B cell (primary cell): Measurements from ENCODE around the gene CARHSP1. TPM values are rescaled to one million over a fixed set of nuclear protein-coding genes. Genes with fewer than 3 reads are reported as not detected.
A peak's percentile ranks its signal among the peaks of the same experiment; 100 is the strongest.

ENCODE experiments used
- ATAC-seq: fragments of 200-7000 bp; cut with Tn5 transposase; one replicate; pipeline ENCODE4 v1.10.0; 2021; ENCODE audit warnings: low read depth, mild to moderate bottlenecking, moderate number of reproducible peaks, moderate library complexity
- CTCF ChIA-PET: fragments of 350-600 bp; sonication (Branson Sonifier 250); formaldehyde crosslinking; loops from one replicate; lab custom pipeline; 2021; ENCODE audit warnings: antibody characterized with exemption, inconsistent platforms; lab: Charles Lee
- POLR2A ChIA-PET: fragments of 350-600 bp; sonication (Branson Sonifier 250); formaldehyde crosslinking; loops from one replicate; lab custom pipeline; 2021; ENCODE audit warnings: antibody characterized with exemption; lab: Charles Lee
- DNase-seq: peaks from one replicate; pipeline ENCODE4 v3.0.0; 2013
- H2AFZ ChIP-seq: 2 replicates; pipeline ENCODE4 v1.6.1; 2012; ENCODE audit warnings: mild to moderate bottlenecking, low read depth, low read length; ENCODE audit not compliant: insufficient read depth, poor library complexity, severe bottlenecking
- H3K27ac ChIP-seq, 2 donors: 1 replicate in 1 of 2; 2 replicates in 1 of 2; pipeline ENCODE4 v1.5.1; 2012 to 2013; ENCODE audit warnings: low read length in 2 of 2, mild to moderate bottlenecking in 2 of 2, moderate library complexity in 1 of 2
- H3K27me3 ChIP-seq, 4 experiments: fragments of 200-600 bp in 1 of 4; sonication (generic) in 1 of 4; replicated peaks in 1 of 4; 1 replicate in 2 of 4; 2 replicates in 2 of 4; pipeline versions ENCODE4 v1.6.1 to v1.7.0; 2013 to 2016; ENCODE audit warnings: low read length in 3 of 4, mild to moderate bottlenecking in 2 of 4, mixed read lengths in 1 of 4, moderate library complexity in 1 of 4; ENCODE audit not compliant: insufficient read depth in 4 of 4, control insufficient read depth in 3 of 4; ENCODE audit errors: control extremely low read depth in 1 of 4
- H3K36me3 ChIP-seq, 2 experiments: replicated peaks in 1 of 2; 1 replicate in 1 of 2; 2 replicates in 1 of 2; pipeline versions ENCODE4 v1.6.1 to v1.7.1; 2013; ENCODE audit warnings: low read length in 1 of 2; ENCODE audit not compliant: insufficient read depth in 2 of 2, control insufficient read depth in 1 of 2; ENCODE audit errors: control extremely low read depth in 1 of 2, extremely low read depth in 1 of 2
- H3K4me1 ChIP-seq, 2 donors: fragments of 200-600 bp in 1 of 2; sonication (generic) in 1 of 2; 1 replicate in 1 of 2; 2 replicates in 1 of 2; pipeline versions ENCODE4 v1.5.1 to v1.6.1; 2013 to 2017; ENCODE audit warnings: low read length in 2 of 2; ENCODE audit not compliant: control insufficient read depth in 2 of 2, insufficient read depth in 2 of 2
- H3K4me2 ChIP-seq: replicated peaks from 2 replicates; pipeline ENCODE3; 2012; ENCODE audit warnings: mild to moderate bottlenecking, low read depth, low read length; ENCODE audit not compliant: poor library complexity, severe bottlenecking
- H3K4me3 ChIP-seq, 5 experiments: fragments of 200-600 bp in 1 of 5; sonication (generic) in 1 of 5; 1 replicate in 3 of 5; 2 replicates in 2 of 5; pipeline versions ENCODE4 v1.5.1 to v1.7.0; 2011 to 2016; ENCODE audit warnings: low read length in 4 of 5, mild to moderate bottlenecking in 4 of 5, low read depth in 2 of 5, control low read depth in 1 of 5, moderate library complexity in 1 of 5; ENCODE audit not compliant: insufficient read depth in 1 of 5; ENCODE audit errors: control extremely low read depth in 1 of 5, extremely low read depth in 1 of 5
- H3K79me2 ChIP-seq: fragments of 200-600 bp; sonication (generic); one replicate; pipeline ENCODE4 v1.6.0; 2016; ENCODE audit warnings: low read length; ENCODE audit not compliant: control insufficient read depth, insufficient read depth
- H3K9ac ChIP-seq: fragments of 200-600 bp; sonication (generic); 2 replicates; pipeline ENCODE4 v1.6.1; 2017; ENCODE audit warnings: mild to moderate bottlenecking, low read length, moderate library complexity
- H3K9me3 ChIP-seq, 3 donors: one replicate each; pipeline versions ENCODE4 v1.6.1 to v1.7.1; 2013; ENCODE audit warnings: low read length in 2 of 3; ENCODE audit not compliant: control insufficient read depth in 2 of 3, insufficient read depth in 1 of 3; ENCODE audit errors: control extremely low read depth in 1 of 3
- H4K20me1 ChIP-seq: 2 replicates; pipeline ENCODE4 v1.6.0; 2012; ENCODE audit warnings: mild to moderate bottlenecking, low read length; ENCODE audit not compliant: insufficient read depth, control insufficient read depth, poor library complexity, severe bottlenecking
- H3K27ac Mint-ChIP-seq: one replicate; pipeline ENCODE4 v1.8.0; 2021; ENCODE audit warnings: mixed read lengths
- H3K27me3 Mint-ChIP-seq: one replicate; pipeline ENCODE4 v1.8.0; 2021; ENCODE audit warnings: mixed read lengths
- H3K4me1 Mint-ChIP-seq: one replicate; pipeline ENCODE4 v1.8.0; 2021; ENCODE audit warnings: mixed read lengths
- H3K4me3 Mint-ChIP-seq: one replicate; pipeline ENCODE4 v1.8.0; 2021; ENCODE audit warnings: mixed read lengths
- H3K9me3 Mint-ChIP-seq: one replicate; pipeline ENCODE4 v1.8.0; 2022; ENCODE audit warnings: mixed read lengths; ENCODE audit not compliant: insufficient read depth
- EZH2 ChIP-seq: IDR thresholded peaks from 2 replicates; pipeline ENCODE4 v1.6.1; 2012; ENCODE audit warnings: borderline replicate concordance, low read depth, mild to moderate bottlenecking, moderate library complexity, low read length; ENCODE audit not compliant: insufficient read depth, poor library complexity, severe bottlenecking
- WGBS: methylation state at CpG from one replicate; pipeline ENCODE4 v1.1.5; 2013; ENCODE audit warnings: missing lambda C conversion rate; ENCODE audit not compliant: insufficient coverage; 5-methylcytosine and 5-hydroxymethylcytosine counted together
- intact Hi-C: fragments of 100-400 bp; cut with micrococcal nuclease; formaldehyde crosslinking; loops from one replicate; pipeline ENCODE4 v1.10.0; 2022
- polyA plus RNA-seq: library from polyadenylated mRNA; depleted of rRNA; stranded (reverse); fragments of >200 nt; gene quantifications from 2 replicates; pipeline ENCODE4 v1.2.3, GENCODE V29; 2012
- total RNA-seq, 2 donors: library from RNA; stranded (reverse); fragments of 120-200 nt in 1 of 2; gene quantifications; 1 replicate in 1 of 2; 2 replicates in 1 of 2; pipeline versions ENCODE4 v1.2.3 to v1.2.4, GENCODE V29; 2013 to 2022
- TF ChIP-seq, protein P1 (sequence below): fragments of 200-600 bp; IDR thresholded peaks from one replicate; pipeline ENCODE4 v1.8.0; 2022; ENCODE audit warnings: antibody characterized with exemption, mild to moderate bottlenecking

CARHSP1 gene
- total and polyA plus RNA-seq, 2 donors (not counting 1 experiment from before 2014, with no cell fraction given): 26.5 to 63.1 TPM

DNA sequence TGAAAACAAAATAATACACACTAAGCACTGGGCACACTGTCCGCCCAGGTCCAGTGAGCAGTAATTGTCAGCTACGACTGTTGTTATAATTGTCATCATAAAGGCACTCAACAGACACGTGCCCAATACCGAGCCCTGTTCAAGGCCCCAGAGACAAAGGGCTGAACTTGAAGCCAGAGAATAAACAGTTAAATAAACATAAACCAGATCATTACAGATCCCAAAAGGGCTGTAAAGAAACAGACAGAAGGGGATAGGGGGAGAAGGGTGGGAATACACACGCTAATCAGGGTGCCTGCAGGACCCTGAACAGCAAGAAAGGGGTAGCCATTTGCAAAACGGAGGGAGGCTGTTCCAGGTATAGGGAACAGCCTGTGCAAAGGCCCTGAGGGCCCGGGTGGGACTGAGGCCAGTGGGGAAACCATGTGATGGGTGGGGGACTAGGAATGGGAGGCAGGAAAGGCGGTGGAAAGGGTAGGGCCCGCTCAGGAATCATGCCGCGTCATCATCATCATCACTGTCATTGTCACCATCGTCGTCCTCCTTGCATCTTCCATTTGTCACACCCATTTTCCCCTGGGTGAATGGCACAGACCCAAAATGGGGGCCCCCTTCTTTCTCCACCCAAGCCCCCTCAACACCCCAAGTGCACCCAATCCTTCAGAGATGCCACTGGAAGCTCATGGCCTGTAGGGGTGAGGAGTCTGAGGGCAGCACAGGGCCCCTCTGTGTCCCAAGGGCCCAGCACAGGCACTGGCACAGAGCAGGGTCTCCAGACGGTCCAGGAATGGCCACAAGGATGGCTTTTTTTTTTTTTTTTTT is 6.3 kb downstream of the CARHSP1 start:
- ChIA-PET POLR2A (interaction anchor here (0.6 to 0.7 kb wide), 2 partner anchors 11 to 1886 kb away, joined by 5 read pairs; no protein-coding TSS in a partner anchor), CTCF (interaction anchor here (1.8 kb wide), 1 partner anchor 8 kb away, joined by 4 read pairs; no protein-coding TSS in a partner anchor)
- Histone ChIP-seq H3K79me2 (peaks cover 67% of the 10 kb centered on the region), H2AFZ (no peak overlapping the region), H3K4me1 (peaks cover 17 to 37% of the 10 kb centered on the region in 2 donors), H3K9ac (no peak overlapping the region), H3K4me2 (no peak overlapping the region), H3K27ac (no peak overlapping the region), H3K36me3 (peaks cover 2 to 13% of the 10 kb centered on the region in 2 experiments), H4K20me1 (peaks cover 82% of the 10 kb centered on the region), H3K27me3 (no peaks in the 10 kb centered on the region), H3K9me3 (no peaks in the 10 kb centered on the region), H3K4me3 (no peak overlapping the region)
- intact Hi-C loops: no loop called here
- peak overlapping the region; percentile 5 for H3K27ac Mint-ChIP-seq
- H3K4me1 Mint-ChIP-seq: peaks cover 44% of the 10 kb centered on the region
- DNase-seq (no peak), ATAC-seq (no peak)
- no peaks in the 10 kb centered on the region for H3K27me3 Mint-ChIP-seq
- H3K4me3 Mint-ChIP-seq: no peak overlapping the region
- 85% methylated on average over 8 of the region's 14 CpGs for WGBS
- TF ChIP-seq, protein P1, sequence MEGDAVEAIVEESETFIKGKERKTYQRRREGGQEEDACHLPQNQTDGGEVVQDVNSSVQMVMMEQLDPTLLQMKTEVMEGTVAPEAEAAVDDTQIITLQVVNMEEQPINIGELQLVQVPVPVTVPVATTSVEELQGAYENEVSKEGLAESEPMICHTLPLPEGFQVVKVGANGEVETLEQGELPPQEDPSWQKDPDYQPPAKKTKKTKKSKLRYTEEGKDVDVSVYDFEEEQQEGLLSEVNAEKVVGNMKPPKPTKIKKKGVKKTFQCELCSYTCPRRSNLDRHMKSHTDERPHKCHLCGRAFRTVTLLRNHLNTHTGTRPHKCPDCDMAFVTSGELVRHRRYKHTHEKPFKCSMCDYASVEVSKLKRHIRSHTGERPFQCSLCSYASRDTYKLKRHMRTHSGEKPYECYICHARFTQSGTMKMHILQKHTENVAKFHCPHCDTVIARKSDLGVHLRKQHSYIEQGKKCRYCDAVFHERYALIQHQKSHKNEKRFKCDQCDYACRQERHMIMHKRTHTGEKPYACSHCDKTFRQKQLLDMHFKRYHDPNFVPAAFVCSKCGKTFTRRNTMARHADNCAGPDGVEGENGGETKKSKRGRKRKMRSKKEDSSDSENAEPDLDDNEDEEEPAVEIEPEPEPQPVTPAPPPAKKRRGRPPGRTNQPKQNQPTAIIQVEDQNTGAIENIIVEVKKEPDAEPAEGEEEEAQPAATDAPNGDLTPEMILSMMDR: no peak
- no peaks in the 10 kb centered on the region for H3K9me3 Mint-ChIP-seq

DNA sequence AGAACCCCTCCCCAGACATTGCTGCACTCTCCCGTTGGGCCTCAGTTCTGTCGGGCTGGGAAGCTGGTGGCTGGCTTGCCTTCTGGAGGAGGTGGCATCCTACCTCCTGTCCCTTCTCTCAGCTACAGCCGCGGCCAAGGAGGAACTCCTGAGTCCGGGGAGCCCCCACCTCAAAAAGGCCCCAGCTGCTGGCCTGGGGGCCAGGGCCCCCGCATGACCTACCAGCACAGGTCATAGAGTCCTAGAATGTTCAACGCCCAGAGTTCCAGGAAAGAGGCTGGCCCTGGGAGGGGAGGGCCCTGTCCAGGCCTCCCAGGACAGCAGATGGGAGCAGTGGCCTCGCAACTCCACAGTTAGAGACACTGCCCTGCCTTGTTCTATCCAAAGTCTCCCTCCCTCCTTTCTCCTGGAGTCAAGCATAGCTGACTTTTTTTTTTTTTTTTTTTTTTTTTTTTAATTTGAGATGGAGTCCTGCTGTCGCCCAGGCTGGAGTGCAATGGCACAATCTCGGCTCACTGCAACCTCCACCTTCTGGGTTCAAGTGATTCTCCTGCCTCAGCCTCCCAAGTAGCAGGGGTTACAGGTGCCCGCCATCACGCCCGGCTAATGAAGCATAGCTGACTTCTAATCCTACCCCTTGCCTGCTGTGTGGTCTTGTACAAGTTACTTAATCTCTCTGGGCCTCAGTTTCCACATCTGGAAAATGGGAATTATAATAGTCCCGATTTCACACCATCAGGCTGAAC is 7.1 kb downstream of the CARHSP1 start:
- intact Hi-C loops: no loop called here
- Mint-ChIP-seq H3K9me3 (no peaks in the 10 kb centered on the region), H3K27ac (peak overlapping the region; percentile 5), H3K4me3 (no peak overlapping the region), H3K4me1 (peaks cover 40% of the 10 kb centered on the region), H3K27me3 (no peaks in the 10 kb centered on the region)
- Histone ChIP-seq H4K20me1 (peaks cover 74% of the 10 kb centered on the region), H2AFZ (no peak overlapping the region), H3K27ac (no peak overlapping the region), H3K4me1 (peaks cover 9 to 29% of the 10 kb centered on the region in 2 donors), H3K27me3 (no peaks in the 10 kb centered on the region), H3K79me2 (peaks cover 59% of the 10 kb centered on the region), H3K4me3 (no peak overlapping the region), H3K9me3 (no peaks in the 10 kb centered on the region), H3K4me2 (no peak overlapping the region), H3K36me3 (peaks cover 2 to 13% of the 10 kb centered on the region in 2 experiments), H3K9ac (no peak overlapping the region)
- POLR2A ChIA-PET: no interaction called here
- TF ChIP-seq, protein P1: no peak
- no peak for TF ChIP-seq EZH2
- no peak for ATAC-seq
- no peak for DNase-seq
- CTCF ChIA-PET: interaction anchor here (1.8 kb wide), 1 partner anchor 9 kb away, joined by 4 read pairs; no protein-coding TSS in a partner anchor
- WGBS: 95% methylated on average over 13 of the region's 14 CpGs
